ENCODE measurements around the gene SH3GL2.

The SH3GL2 gene

DNA sequence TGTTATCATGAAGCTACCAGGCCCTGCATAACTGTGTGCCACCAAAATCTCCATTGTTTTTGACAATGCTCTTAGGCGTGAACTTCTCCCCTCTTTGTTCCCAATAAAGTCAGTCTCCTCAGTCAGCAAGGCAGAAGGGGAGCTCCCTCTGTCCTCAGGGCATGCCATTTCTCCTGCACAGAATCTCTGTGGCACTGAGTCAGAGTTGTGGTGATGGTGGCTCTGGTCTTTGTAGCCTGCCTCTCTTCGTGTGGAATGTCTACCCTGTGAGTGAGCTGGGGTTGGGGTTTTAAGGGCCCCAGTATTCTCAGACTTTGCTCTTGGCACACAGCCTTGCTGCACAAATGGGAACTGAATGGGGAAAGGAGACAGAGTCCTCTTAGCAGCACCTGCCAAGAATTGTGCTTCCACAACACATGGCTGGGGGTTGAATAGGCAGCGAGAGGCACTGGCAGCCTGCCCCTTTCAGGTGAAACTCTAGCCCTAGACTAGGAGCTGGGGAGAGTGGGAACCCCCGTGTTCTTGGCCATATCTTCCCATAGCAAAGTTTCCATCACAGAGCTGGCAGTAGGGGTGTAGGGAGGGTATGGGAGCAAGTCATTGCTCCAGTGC is 146.6 kb downstream of the SH3GL2 start:
- peaks cover 19% of the 10 kb centered on the region for H3K9me3 Mint-ChIP-seq
- no peak overlapping the region for H3K27ac Mint-ChIP-seq
- H3K4me3 Mint-ChIP-seq = no peak overlapping the region
- TF ChIP-seq, protein P1, sequence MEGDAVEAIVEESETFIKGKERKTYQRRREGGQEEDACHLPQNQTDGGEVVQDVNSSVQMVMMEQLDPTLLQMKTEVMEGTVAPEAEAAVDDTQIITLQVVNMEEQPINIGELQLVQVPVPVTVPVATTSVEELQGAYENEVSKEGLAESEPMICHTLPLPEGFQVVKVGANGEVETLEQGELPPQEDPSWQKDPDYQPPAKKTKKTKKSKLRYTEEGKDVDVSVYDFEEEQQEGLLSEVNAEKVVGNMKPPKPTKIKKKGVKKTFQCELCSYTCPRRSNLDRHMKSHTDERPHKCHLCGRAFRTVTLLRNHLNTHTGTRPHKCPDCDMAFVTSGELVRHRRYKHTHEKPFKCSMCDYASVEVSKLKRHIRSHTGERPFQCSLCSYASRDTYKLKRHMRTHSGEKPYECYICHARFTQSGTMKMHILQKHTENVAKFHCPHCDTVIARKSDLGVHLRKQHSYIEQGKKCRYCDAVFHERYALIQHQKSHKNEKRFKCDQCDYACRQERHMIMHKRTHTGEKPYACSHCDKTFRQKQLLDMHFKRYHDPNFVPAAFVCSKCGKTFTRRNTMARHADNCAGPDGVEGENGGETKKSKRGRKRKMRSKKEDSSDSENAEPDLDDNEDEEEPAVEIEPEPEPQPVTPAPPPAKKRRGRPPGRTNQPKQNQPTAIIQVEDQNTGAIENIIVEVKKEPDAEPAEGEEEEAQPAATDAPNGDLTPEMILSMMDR (IDR thresholded peaks at IDR 0.05; ENCODE audit: unreplicated experiment in 3 of 3) = no peak
- no peaks in the 10 kb centered on the region for H3K27me3 Mint-ChIP-seq (ENCODE audit: low read depth)
- H3K36me3 Mint-ChIP-seq (ENCODE audit: low read depth) = no peaks in the 10 kb centered on the region
- H3K4me1 Mint-ChIP-seq = no peaks in the 10 kb centered on the region

DNA sequence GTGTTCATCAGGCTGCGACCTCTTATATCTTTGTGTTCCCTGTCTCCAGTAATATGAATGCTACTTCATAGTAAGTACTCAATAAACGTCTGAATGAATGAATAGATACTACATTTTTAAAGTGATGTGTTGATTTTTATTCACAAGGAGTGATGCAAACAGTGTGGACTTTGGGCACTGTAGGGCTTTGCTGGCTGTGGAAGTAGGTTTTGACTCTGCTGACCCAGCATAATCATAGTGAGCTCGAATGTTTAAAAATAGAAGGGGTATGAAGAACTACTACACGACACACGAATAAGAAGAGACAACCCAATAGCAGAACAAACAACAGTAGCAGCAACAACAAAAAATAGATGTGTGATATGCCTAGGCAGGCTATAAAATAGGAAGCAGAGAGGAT is 147.4 kb downstream of the SH3GL2 start:
- Mint-ChIP-seq H3K4me1 (no peaks in the 10 kb centered on the region), H3K27me3 (ENCODE audit: low read depth) (no peaks in the 10 kb centered on the region), H3K9me3 (peaks cover 19% of the 10 kb centered on the region), H3K27ac (no peak overlapping the region), H3K4me3 (no peak overlapping the region), H3K36me3 (ENCODE audit: low read depth) (no peaks in the 10 kb centered on the region)
- TF ChIP-seq, protein P1 (IDR thresholded peaks at IDR 0.05; ENCODE audit: unreplicated experiment in 3 of 3) = no peak

DNA sequence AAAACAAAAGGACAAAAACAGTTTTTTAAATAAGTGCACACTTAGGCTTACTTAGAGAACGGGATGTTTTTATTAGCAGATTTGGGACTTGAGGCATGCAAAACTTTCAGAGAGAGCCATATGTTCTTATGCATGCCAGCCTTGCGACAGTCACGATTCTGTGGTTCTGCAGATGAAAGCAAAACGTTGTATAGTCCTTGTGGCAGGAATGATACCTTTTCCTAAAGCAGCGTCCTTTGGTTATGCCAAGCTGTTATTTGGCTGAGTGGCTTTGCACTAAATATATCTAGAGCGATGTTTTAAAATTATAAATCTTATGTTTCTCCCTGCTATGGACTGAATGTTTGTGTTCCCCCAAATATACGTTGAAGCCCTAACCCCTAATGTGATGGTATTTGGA is 152.0 kb downstream of the SH3GL2 start:
- Mint-ChIP-seq H3K27ac (no peak overlapping the region), H3K9me3 (peaks cover 7% of the 10 kb centered on the region), H3K36me3 (ENCODE audit: low read depth) (no peaks in the 10 kb centered on the region), H3K4me1 (no peaks in the 10 kb centered on the region), H3K4me3 (no peak overlapping the region), H3K27me3 (ENCODE audit: low read depth) (no peaks in the 10 kb centered on the region)
- TF ChIP-seq, protein P1 (IDR thresholded peaks at IDR 0.05; ENCODE audit: unreplicated experiment in 3 of 3) = no peak

DNA sequence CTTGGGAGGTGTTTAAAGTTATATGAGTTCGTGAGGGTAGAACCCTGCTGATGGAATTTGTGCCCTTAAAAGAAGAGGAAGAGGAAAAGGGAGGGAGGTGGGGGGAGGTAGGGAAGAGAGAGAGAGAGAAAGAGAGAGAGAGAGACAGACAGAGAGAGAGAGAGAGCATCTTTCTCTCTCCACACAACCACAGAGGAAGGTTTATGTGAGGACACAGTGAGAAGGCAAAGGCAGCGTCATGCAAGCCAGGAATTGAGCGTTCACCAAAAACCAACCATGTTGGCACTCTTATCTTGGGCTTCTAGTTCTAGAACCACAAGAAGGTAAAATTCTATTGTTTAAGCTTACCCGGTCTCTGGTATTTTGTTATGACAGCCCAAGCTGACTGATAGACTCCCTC is 152.4 kb downstream of the SH3GL2 start:
- peaks cover 4% of the 10 kb centered on the region for H3K9me3 Mint-ChIP-seq
- H3K36me3 Mint-ChIP-seq (ENCODE audit: low read depth) = no peaks in the 10 kb centered on the region
- no peaks in the 10 kb centered on the region for H3K4me1 Mint-ChIP-seq
- no peak overlapping the region for H3K27ac Mint-ChIP-seq
- H3K27me3 Mint-ChIP-seq (ENCODE audit: low read depth) = no peaks in the 10 kb centered on the region
- TF ChIP-seq, protein P1 (IDR thresholded peaks at IDR 0.05; ENCODE audit: unreplicated experiment in 3 of 3) = no peak
- H3K4me3 Mint-ChIP-seq = no peak overlapping the region

DNA sequence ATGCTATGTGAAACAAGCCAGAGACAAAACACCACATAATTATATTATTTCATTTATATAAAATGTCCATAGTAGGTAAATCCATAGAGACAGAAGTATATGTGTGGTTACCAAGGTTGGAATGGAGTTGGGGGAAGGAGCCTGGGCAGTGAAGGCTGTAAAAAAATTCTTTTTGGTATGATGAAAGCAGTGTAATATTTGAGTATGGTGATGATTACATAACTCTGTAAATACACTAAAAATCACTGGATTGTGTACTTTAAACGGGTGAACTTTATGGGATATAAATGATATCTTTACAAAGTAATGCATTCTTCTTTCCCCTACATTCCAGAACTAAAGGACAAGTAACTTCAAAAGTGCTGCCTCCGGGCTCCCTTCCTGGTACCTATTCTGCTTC is 155.8 kb downstream of the SH3GL2 start:
- H3K27ac Mint-ChIP-seq = no peak overlapping the region
- H3K4me1 Mint-ChIP-seq = peaks cover 5% of the 10 kb centered on the region
- H3K27me3 Mint-ChIP-seq (ENCODE audit: low read depth) = no peaks in the 10 kb centered on the region

DNA sequence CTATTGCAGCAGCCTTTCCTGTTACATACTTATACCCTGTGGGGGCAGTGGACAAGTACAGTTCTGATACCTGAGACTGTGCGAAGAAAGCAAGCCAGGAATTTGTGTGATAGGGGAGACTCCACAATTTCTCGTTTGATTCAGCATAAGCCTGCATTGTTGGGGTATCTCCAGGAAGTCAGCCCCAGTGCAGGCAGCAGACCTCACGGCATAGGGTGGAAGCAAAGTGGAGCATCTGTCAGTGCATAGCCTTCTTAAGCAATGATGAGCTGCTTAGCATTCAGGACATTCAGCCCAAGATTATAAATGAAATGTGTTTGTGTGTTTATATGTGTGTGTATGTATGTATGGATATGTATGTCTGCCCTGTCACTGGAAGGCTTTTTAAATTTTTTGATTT is 157.0 kb downstream of the SH3GL2 start:
- no peaks in the 10 kb centered on the region for H3K36me3 Mint-ChIP-seq (ENCODE audit: low read depth)
- H3K27me3 Mint-ChIP-seq (ENCODE audit: low read depth) = no peaks in the 10 kb centered on the region
- no peaks in the 10 kb centered on the region for H3K9me3 Mint-ChIP-seq
- H3K4me3 Mint-ChIP-seq = no peak overlapping the region
- peaks cover 7% of the 10 kb centered on the region for H3K4me1 Mint-ChIP-seq
- TF ChIP-seq, protein P1 (IDR thresholded peaks at IDR 0.05; ENCODE audit: unreplicated experiment in 3 of 3) = no peak
- no peak overlapping the region for H3K27ac Mint-ChIP-seq

More for the DNA sequence above, 155.8 kb downstream of the SH3GL2 start:
- TF ChIP-seq, protein P1 (IDR thresholded peaks at IDR 0.05; ENCODE audit: unreplicated experiment in 3 of 3) = no peak
- Mint-ChIP-seq H3K4me3 (no peak overlapping the region), H3K9me3 (peaks cover 4% of the 10 kb centered on the region), H3K36me3 (ENCODE audit: low read depth) (no peaks in the 10 kb centered on the region)

Data from nephron (organoid).